Osteocyte (in vitro differentiated cells): ENCODE results near the gene GAREM2. TPM values are rescaled to one million over a fixed set of nuclear protein-coding genes. Genes with fewer than 3 reads are reported as not detected.

Experiments used
- DNase-seq: peaks from one replicate; pipeline ENCODE4 v3.0.0; 2021; ENCODE audit warnings: mixed read lengths; ENCODE audit not compliant: unreplicated experiment; ENCODE audit errors: extremely low spot score
- H3K27ac Mint-ChIP-seq: one replicate; pipeline ENCODE4 v1.8.0; 2021; ENCODE audit warnings: mild to moderate bottlenecking, mixed read lengths; ENCODE audit not compliant: unreplicated experiment
- H3K27me3 Mint-ChIP-seq: one replicate; pipeline ENCODE4 v1.8.0; 2021; ENCODE audit warnings: mixed read lengths; ENCODE audit not compliant: unreplicated experiment
- H3K36me3 Mint-ChIP-seq: one replicate; pipeline ENCODE4 v1.8.0; 2021; ENCODE audit warnings: mixed read lengths; ENCODE audit not compliant: unreplicated experiment
- H3K4me1 Mint-ChIP-seq: one replicate; pipeline ENCODE4 v1.8.0; 2021; ENCODE audit warnings: mixed read lengths; ENCODE audit not compliant: unreplicated experiment
- H3K4me3 Mint-ChIP-seq: one replicate; pipeline ENCODE4 v1.8.0; 2021; ENCODE audit warnings: mild to moderate bottlenecking, moderate library complexity, mixed read lengths; ENCODE audit not compliant: unreplicated experiment
- H3K9me3 Mint-ChIP-seq: one replicate; pipeline ENCODE4 v1.8.0; 2021; ENCODE audit warnings: mixed read lengths; ENCODE audit not compliant: unreplicated experiment
- total RNA-seq: library from RNA; stranded (reverse); gene quantifications from 2 replicates; pipeline ENCODE4 v1.2.1, GENCODE V29; 2021
- TF ChIP-seq, protein P1 (sequence below): fragments of 200-600 bp; sonication (generic); IDR thresholded peaks from 2 replicates; pipeline ENCODE4 v1.5.0; 2021; ENCODE audit warnings: antibody characterized with exemption, mild to moderate bottlenecking, moderate library complexity

Gene GAREM2
- total RNA-seq, 1 donor from 2014 or later: 15.2 TPM

DNA sequence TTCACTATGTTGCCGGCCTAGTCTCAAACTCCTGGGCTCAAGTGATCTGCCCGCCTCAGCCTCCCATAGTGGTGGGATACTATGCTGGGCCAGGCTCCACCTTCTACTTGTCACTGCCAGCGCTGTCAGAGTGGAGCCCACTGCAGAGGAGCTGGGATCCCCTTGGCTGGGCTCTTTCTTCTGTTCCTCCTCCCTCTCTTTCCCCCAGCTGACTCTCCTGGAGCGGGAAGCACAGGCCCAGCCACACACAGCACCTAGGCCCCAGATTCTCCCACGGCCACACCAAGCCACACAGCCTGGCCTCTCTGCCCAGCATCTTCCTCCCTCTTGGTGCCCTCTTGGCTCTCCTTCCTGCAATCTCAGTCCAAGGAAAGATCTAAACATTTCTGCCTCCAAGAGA is 3.7 kb upstream of the GAREM2 start:
- Mint-ChIP-seq H3K27ac (no peak overlapping the region), H3K27me3 (peaks cover 10% of the 10 kb centered on the region), H3K9me3 (no peaks in the 10 kb centered on the region), H3K4me3 (no peak overlapping the region), H3K36me3 (no peaks in the 10 kb centered on the region), H3K4me1 (peaks cover 10% of the 10 kb centered on the region)
- TF ChIP-seq, protein P1, sequence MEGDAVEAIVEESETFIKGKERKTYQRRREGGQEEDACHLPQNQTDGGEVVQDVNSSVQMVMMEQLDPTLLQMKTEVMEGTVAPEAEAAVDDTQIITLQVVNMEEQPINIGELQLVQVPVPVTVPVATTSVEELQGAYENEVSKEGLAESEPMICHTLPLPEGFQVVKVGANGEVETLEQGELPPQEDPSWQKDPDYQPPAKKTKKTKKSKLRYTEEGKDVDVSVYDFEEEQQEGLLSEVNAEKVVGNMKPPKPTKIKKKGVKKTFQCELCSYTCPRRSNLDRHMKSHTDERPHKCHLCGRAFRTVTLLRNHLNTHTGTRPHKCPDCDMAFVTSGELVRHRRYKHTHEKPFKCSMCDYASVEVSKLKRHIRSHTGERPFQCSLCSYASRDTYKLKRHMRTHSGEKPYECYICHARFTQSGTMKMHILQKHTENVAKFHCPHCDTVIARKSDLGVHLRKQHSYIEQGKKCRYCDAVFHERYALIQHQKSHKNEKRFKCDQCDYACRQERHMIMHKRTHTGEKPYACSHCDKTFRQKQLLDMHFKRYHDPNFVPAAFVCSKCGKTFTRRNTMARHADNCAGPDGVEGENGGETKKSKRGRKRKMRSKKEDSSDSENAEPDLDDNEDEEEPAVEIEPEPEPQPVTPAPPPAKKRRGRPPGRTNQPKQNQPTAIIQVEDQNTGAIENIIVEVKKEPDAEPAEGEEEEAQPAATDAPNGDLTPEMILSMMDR: no peak
- DNase-seq: no peak

DNA sequence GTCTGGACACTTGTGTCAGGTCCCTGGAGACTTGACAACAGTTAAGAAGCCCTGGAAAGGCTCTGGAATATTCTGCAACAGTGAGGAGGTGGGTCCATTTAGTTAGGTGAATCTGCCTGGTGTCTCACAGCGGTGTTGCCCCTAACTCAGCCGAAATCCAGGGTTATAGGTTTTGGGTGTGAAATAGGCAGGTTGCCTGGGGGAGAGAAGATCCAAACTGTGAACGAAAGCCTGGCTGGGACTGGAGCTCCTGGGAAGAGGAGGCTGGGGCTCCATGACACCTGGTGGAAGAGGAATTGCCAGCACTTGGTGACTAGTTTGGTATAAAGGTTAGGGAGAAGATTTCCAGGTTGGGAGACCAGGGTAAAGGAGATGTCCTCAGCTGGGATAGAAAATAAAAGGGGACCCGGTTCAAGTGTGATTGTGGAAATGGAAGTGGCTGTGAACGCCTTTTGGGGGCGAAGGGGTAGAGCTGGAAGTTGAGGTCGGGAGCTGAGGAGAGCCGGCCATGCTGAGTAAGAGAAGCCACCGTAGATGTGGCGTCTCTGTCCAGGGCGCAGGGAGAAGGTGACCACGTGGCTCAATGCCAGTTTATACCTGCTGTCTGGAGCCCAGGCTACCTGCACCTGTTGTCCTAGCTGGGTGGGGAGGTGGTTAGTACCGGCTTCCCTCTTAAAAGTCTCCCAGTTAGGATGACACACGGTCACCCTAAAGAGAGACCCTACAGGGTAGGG is 3.0 kb upstream of the GAREM2 start:
- Mint-ChIP-seq H3K9me3 (no peaks in the 10 kb centered on the region), H3K4me1 (peaks cover 10% of the 10 kb centered on the region), H3K27me3 (peaks cover 16% of the 10 kb centered on the region), H3K27ac (no peak overlapping the region), H3K36me3 (no peaks in the 10 kb centered on the region), H3K4me3 (no peak overlapping the region)
- no peak for DNase-seq
- TF ChIP-seq, protein P1: no peak

DNA sequence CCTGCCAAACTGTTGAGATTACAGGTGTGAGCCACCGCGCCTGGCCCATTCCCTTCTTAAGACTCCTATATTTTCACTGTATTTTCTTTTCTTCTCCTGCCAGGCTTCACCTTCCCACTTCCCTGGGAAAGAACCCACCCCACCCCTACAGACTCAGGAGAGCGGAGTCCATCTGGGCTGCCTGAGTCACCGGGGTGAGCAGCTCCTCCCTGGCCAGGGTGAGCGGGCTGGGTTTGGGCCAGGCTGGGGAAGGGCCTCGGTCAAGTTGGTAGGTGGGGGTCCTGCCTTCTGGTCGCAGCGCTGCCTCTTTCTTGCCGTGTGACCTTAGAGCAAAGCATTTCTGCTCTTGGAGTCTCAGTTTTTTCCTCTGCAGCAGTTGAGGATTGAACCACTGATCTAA is 2.1 kb upstream of the GAREM2 start:
- no peak for DNase-seq

DNA sequence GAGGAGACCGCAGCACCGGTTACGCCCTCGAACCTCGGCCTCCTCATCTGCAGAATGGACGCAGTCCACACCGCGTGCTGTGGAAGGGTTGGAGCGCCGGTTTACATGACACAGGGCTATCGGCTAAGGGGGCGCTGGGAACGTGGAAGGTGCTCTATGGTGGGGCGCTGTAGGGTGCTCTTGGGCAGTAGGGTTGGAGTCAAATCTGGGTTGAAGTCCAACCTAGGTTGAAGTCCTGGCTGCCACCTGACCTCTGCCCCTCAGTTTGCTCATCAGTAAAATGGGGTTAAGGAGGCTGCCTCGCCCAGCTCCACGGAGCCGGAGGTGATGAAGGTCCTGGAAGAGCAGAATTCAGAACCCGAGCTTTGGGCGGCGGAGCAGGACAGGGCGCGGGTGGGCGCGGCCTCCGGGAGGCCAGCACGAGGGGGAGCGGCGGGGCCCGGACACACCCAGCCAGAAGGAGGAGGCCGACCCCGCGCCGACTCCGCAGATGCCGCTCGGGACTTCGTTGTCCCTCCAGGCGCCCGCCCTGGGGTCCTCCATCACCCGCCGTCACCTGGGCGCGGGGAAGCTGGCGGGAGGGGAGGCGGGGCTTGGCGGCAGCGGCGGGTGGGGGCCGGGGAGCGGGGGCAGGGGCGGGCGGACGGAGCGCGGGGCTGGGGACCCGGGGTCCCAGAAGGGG is 558 bp upstream of the GAREM2 start:
- no peak for DNase-seq

More for the DNA sequence above, 2.1 kb upstream of the GAREM2 start:
- Mint-ChIP-seq H3K27ac (no peak overlapping the region), H3K9me3 (no peaks in the 10 kb centered on the region), H3K4me1 (peaks cover 10% of the 10 kb centered on the region), H3K27me3 (peaks cover 17% of the 10 kb centered on the region), H3K4me3 (no peak overlapping the region), H3K36me3 (no peaks in the 10 kb centered on the region)
- TF ChIP-seq, protein P1: no peak

More for the DNA sequence above, 558 bp upstream of the GAREM2 start:
- TF ChIP-seq, protein P1: no peak
- H3K27ac Mint-ChIP-seq: no peak overlapping the region
- H3K4me1 Mint-ChIP-seq: peaks cover 10% of the 10 kb centered on the region
- peaks cover 17% of the 10 kb centered on the region for H3K27me3 Mint-ChIP-seq
- H3K4me3 Mint-ChIP-seq: peak overlapping the region; percentile 70
- no peaks in the 10 kb centered on the region for H3K36me3 Mint-ChIP-seq
- no peaks in the 10 kb centered on the region for H3K9me3 Mint-ChIP-seq
